Endothelial cell of umbilical vein (primary cell): ENCODE data around the gene KIAA1755. TPM values are rescaled to one million over a fixed set of nuclear protein-coding genes. Genes with fewer than 3 reads are reported as not detected.

Experiments used
- BruUV-seq: library from RNA; stranded (reverse); fragments of 400-500 nt; replicated peaks from 2 replicates; lab custom pipeline; 2021; lab: Mats Ljungman, UMichigan
- CTCF ChIA-PET: fragments of 300-600, 350-600 bp; sonication (Branson Sonifier 250); formaldehyde crosslinking; loops from one replicate; lab custom pipeline; 2021; ENCODE audit warnings: antibody characterized with exemption, inconsistent platforms; lab: Charles Lee
- POLR2A ChIA-PET: fragments of 300-600, 350-600 bp; sonication (Branson Sonifier 250); formaldehyde crosslinking; loops from one replicate; lab custom pipeline; 2021; ENCODE audit warnings: antibody characterized with exemption, inconsistent platforms; lab: Charles Lee
- DNase-seq: peaks from one replicate; pipeline ENCODE4 v3.0.0-alpha.2; 2011; ENCODE audit warnings: low read depth, low spot score
- FAIRE-seq: peaks from 2 replicates; lab custom pipeline; 2011; peaks lifted over from hg19 to GRCh38; lab: Jason Lieb, UNC
- H2AFZ ChIP-seq: 2 replicates; pipeline ENCODE4 v1.6.0; 2012; ENCODE audit warnings: low read depth, low read length, control low read depth, inconsistent platforms
- H3K27ac ChIP-seq: 2 replicates; pipeline ENCODE4 v1.5.1; 2011; ENCODE audit warnings: low read depth, mild to moderate bottlenecking, control low read depth, low read length, moderate library complexity; ENCODE audit not compliant: insufficient read depth
- H3K27me3 ChIP-seq, 2 experiments: 2 replicates each; pipeline versions ENCODE4 v1.6.0 to v1.6.1; 2011; ENCODE audit warnings: low read length in 2 of 2, mixed read lengths in 1 of 2; ENCODE audit not compliant: control insufficient read depth in 2 of 2, insufficient read depth in 2 of 2
- H3K36me3 ChIP-seq, 2 experiments: 2 replicates in 1 of 2; 3 replicates in 1 of 2; pipeline ENCODE4 v1.5.1; 2011; ENCODE audit warnings: low read length in 2 of 2, mild to moderate bottlenecking in 1 of 2, moderate library complexity in 1 of 2; ENCODE audit not compliant: control insufficient read depth in 2 of 2, insufficient read depth in 2 of 2; ENCODE audit errors: extremely low read depth in 1 of 2
- H3K4me1 ChIP-seq: 3 replicates; pipeline ENCODE4 v1.5.1; 2011; ENCODE audit warnings: mild to moderate bottlenecking, low read length; ENCODE audit not compliant: control insufficient read depth, insufficient read depth; ENCODE audit errors: extremely low read depth
- H3K4me2 ChIP-seq: 2 replicates; pipeline ENCODE4 v1.6.1; 2011; ENCODE audit warnings: low read length, control low read depth, mixed read lengths; ENCODE audit not compliant: insufficient read depth
- H3K4me3 ChIP-seq, 3 experiments: fragments of 200-600 bp in 1 of 3; sonication (generic), shearing (Covaris generic) in 1 of 3; replicated peaks in 1 of 3; 2 replicates each; pipeline ENCODE4 v1.5.1; 2011 to 2016; ENCODE audit warnings: control low read depth in 3 of 3, low read length in 3 of 3, mild to moderate bottlenecking in 2 of 3, inconsistent platforms in 1 of 3, low read depth in 1 of 3, moderate library complexity in 1 of 3; ENCODE audit not compliant: insufficient read depth in 1 of 3
- H3K79me2 ChIP-seq: 2 replicates; pipeline ENCODE4 v1.6.0; 2012; ENCODE audit warnings: low read length, inconsistent platforms; ENCODE audit not compliant: control insufficient read depth, insufficient read depth
- H3K9ac ChIP-seq: replicated peaks from 2 replicates; pipeline ENCODE3; 2011; ENCODE audit warnings: low read length, control low read depth; ENCODE audit not compliant: insufficient read depth; ENCODE audit errors: extremely low read depth
- H3K9me1 ChIP-seq: replicated peaks from 3 replicates; pipeline ENCODE4 v1.6.0; 2011; ENCODE audit warnings: mild to moderate bottlenecking, low read length; ENCODE audit not compliant: control insufficient read depth, insufficient read depth; ENCODE audit errors: extremely low read depth
- H3K9me3 ChIP-seq: replicated peaks from 2 replicates; pipeline ENCODE4 v1.5.1; 2012; ENCODE audit warnings: low read length, inconsistent platforms; ENCODE audit not compliant: control insufficient read depth, insufficient read depth
- H4K20me1 ChIP-seq: replicated peaks from 2 replicates; pipeline ENCODE3; 2011; ENCODE audit warnings: mild to moderate bottlenecking, low read length; ENCODE audit not compliant: control insufficient read depth, insufficient read depth; ENCODE audit errors: extremely low read depth
- CTCF ChIP-seq, 2 donors: IDR thresholded peaks; 1 replicate in 1 of 2; 2 replicates in 1 of 2; pipeline ENCODE4 v1.5.1; 2011; ENCODE audit warnings: low read length in 2 of 2, mild to moderate bottlenecking in 2 of 2, moderate library complexity in 2 of 2, control low read depth in 1 of 2, inconsistent platforms in 1 of 2, low read depth in 1 of 2; ENCODE audit not compliant: insufficient read depth in 1 of 2; ENCODE audit errors: extremely low read depth in 1 of 2
- EZH2 ChIP-seq: IDR thresholded peaks from 2 replicates; pipeline ENCODE4 v1.6.1; 2012; ENCODE audit warnings: borderline replicate concordance, low read depth, mild to moderate bottlenecking, moderate library complexity, low read length, inconsistent platforms; ENCODE audit not compliant: severe bottlenecking
- FOS ChIP-seq: IDR thresholded peaks from 2 replicates; pipeline ENCODE4 v1.6.1; 2011; ENCODE audit warnings: mild to moderate bottlenecking, low read length, moderate library complexity, borderline replicate concordance; ENCODE audit not compliant: insufficient read depth
- GATA2 ChIP-seq: IDR thresholded peaks from 2 replicates; pipeline ENCODE4 v1.7.0; 2011; ENCODE audit warnings: low read depth, mild to moderate bottlenecking, moderate library complexity, mixed read lengths, low read length; ENCODE audit not compliant: insufficient read length, insufficient read depth
- JUN ChIP-seq: IDR thresholded peaks from 2 replicates; pipeline ENCODE4 v1.6.1; 2011; ENCODE audit warnings: borderline replicate concordance, low read depth; ENCODE audit not compliant: insufficient read length, insufficient read depth
- MYC ChIP-seq: IDR thresholded peaks from one replicate; pipeline ENCODE4 v1.6.1; 2011; ENCODE audit warnings: mild to moderate bottlenecking, low read depth, low read length
- POLR2A ChIP-seq: IDR thresholded peaks from 2 replicates; pipeline ENCODE4 v1.6.1; 2012; ENCODE audit warnings: low read depth, mild to moderate bottlenecking, control low read depth, low read length
- POLR2AphosphoS5 ChIP-seq: IDR thresholded peaks from 2 replicates; pipeline ENCODE4 v1.6.1; 2012; ENCODE audit warnings: low read depth, mild to moderate bottlenecking, control low read depth, low read length, moderate library complexity; ENCODE audit not compliant: insufficient read depth
- dilution Hi-C: fragments of 300-500 bp; cut with MboI; formaldehyde crosslinking; loops from one replicate; pipeline ENCODE4 v1.15.0; 2019; ENCODE audit warnings: low sequenced_read_pairs; ENCODE audit not compliant: extremely low pct_ligation_motif_present
- intact Hi-C: fragments of 100-400 bp; cut with micrococcal nuclease; formaldehyde crosslinking; loops from one replicate; pipeline ENCODE4 v1.10.0; 2022
- polyA plus RNA-seq, 4 experiments: library from polyadenylated mRNA; depleted of rRNA in 3 of 4; stranded (reverse) in 3 of 4; unstranded in 1 of 4; fragments of >200 nt; gene quantifications; 2 replicates each; pipeline versions ENCODE4 v1.2.1 to v1.2.3, GENCODE V29; 2011 to 2012; ENCODE audit warnings: missing spikeins in 1 of 4
- total RNA-seq: library from RNA; stranded (reverse); gene quantifications from 2 replicates; pipeline ENCODE4 v1.2.3, GENCODE V29; 2021
- TF ChIP-seq, protein P1 (sequence below): IDR thresholded peaks from 2 replicates; pipeline ENCODE4 v1.6.1; 2011; ENCODE audit not compliant: insufficient read depth, insufficient read length

KIAA1755 gene
- total and polyA plus RNA-seq, 2 donors (not counting 3 experiments of a cell fraction or from before 2014, with no cell fraction given) = 0.36 to 0.51 TPM

DNA sequence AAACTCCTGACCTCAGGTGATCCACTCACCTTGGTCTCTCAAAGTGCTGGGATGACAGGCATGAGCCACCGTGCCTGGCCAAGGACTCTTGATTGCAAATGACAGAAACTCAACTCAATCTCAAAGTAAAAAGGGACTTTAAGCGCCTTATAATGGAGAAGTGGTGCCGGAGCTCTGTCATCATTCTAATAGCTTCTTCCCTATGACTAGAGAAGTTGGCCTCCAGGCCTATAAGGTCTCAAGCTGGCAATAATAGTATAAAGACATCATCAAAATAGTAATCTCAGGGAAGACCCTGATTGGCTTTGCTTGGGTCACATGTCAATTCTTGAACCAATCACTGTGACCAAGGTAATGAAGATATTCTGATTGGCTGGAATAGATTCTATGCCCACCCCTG, 8.5 kb upstream of the KIAA1755 start:
- H3K9me3 ChIP-seq = no peaks in the 10 kb centered on the region
- no peaks in the 10 kb centered on the region for H3K79me2 ChIP-seq
- H3K4me1 ChIP-seq = peaks cover 31% of the 10 kb centered on the region
- no peaks in the 10 kb centered on the region for H3K36me3 ChIP-seq
- H3K9me1 ChIP-seq = no peaks in the 10 kb centered on the region
- H3K4me2 ChIP-seq = no peak overlapping the region
- FAIRE-seq = no peak
- dilution Hi-C loops = no loop called here
- no TSS peak for BruUV-seq
- no peak overlapping the region for H3K4me3 ChIP-seq
- H3K27ac ChIP-seq = no peak overlapping the region
- intact Hi-C loops = no loop called here
- CTCF ChIA-PET = interaction anchor here (1.4 kb wide), 1 partner anchor 53 kb away, joined by 4 read pairs; no protein-coding TSS in a partner anchor
- H2AFZ ChIP-seq = no peak overlapping the region
- POLR2A ChIA-PET = no interaction called here
- H3K27me3 ChIP-seq = no peaks in the 10 kb centered on the region
- H3K9ac ChIP-seq = no peak overlapping the region
- DNase-seq = no peak
- H4K20me1 ChIP-seq = no peaks in the 10 kb centered on the region
- TF ChIP-seq JUN = no peak
- no peak for TF ChIP-seq POLR2AphosphoS5
- no peak for TF ChIP-seq GATA2
- TF ChIP-seq EZH2 = no peak
- TF ChIP-seq FOS = no peak
- TF ChIP-seq CTCF (IDR thresholded peaks at IDR 0.05; ENCODE audit: extremely low read depth in 1 of 2, insufficient read depth in 1 of 2, low read depth in 1 of 2, low read length in 2 of 2) = no peak
- TF ChIP-seq MYC = no peak
- TF ChIP-seq POLR2A = no peak
- TF ChIP-seq, protein P1, sequence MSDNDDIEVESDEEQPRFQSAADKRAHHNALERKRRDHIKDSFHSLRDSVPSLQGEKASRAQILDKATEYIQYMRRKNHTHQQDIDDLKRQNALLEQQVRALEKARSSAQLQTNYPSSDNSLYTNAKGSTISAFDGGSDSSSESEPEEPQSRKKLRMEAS = no peak
